Measurements from ENCODE around the gene CHD2. TPM values are rescaled to one million over a fixed set of nuclear protein-coding genes. Genes with fewer than 3 reads are reported as not detected.

CHD2 gene
- total and polyA plus RNA-seq, 4 donors, result 13.9 to 90.2 (median 49.4) TPM

- 84% methylated on average over 3 of the region's 3 CpGs for WGBS
- H3K27ac ChIP-seq (ENCODE audit: low read depth in 1 of 2, low read length in 2 of 2), result no peak overlapping the region
- peaks cover 0 to 4% (median under 1%) of the 10 kb centered on the region in 4 donors for H3K4me1 ChIP-seq (ENCODE audit: control insufficient read depth in 4 of 4, insufficient read depth in 4 of 4, low read length in 3 of 4)
- H3K9me3 ChIP-seq (ENCODE audit: control insufficient read depth in 4 of 4, low read length in 3 of 4), result no peaks in the 10 kb centered on the region
- no peak overlapping the region for H3K4me3 ChIP-seq (ENCODE audit: low read depth in 1 of 3, low read length in 3 of 3)
- TF ChIP-seq GABPA (IDR thresholded peaks at IDR 0.05 in 1 of 2, conservative IDR thresholded peaks at IDR 0.05 in 1 of 2), result no peak
- TF ChIP-seq FOXA2 (IDR thresholded peaks at IDR 0.05), result no peak
- peaks cover 8 to 70% (median 58%) of the 10 kb centered on the region in 4 donors for H3K36me3 ChIP-seq (ENCODE audit: control insufficient read depth in 4 of 4, insufficient read depth in 3 of 4, low read depth in 1 of 4, low read length in 3 of 4)
- DNase-seq (ENCODE audit: low spot score), result no peak
- H3K27me3 ChIP-seq (ENCODE audit: control insufficient read depth in 4 of 4, insufficient read depth in 4 of 4, low read length in 3 of 4), result no peaks in the 10 kb centered on the region
- H3K9ac ChIP-seq (ENCODE audit: low read depth in 1 of 2, low read length in 2 of 2), result no peak overlapping the region
Observed at GRCh38 chr15:92928225-92928750, 28.2 kb downstream of the CHD2 start.

GRCh38 chr15:92929002-92929401, 28.9 kb downstream of the CHD2 start:
- Histone ChIP-seq H3K27me3 (ENCODE audit: control insufficient read depth in 4 of 4, insufficient read depth in 4 of 4, low read length in 3 of 4) (no peaks in the 10 kb centered on the region), H3K27ac (ENCODE audit: low read depth in 1 of 2, low read length in 2 of 2) (no peak overlapping the region), H3K4me3 (ENCODE audit: low read depth in 1 of 3, low read length in 3 of 3) (no peak overlapping the region), H3K9ac (ENCODE audit: low read depth in 1 of 2, low read length in 2 of 2) (no peak overlapping the region), H3K9me3 (ENCODE audit: control insufficient read depth in 4 of 4, low read length in 3 of 4) (no peaks in the 10 kb centered on the region), H3K36me3 (ENCODE audit: control insufficient read depth in 4 of 4, insufficient read depth in 3 of 4, low read depth in 1 of 4, low read length in 3 of 4) (peaks cover 8 to 73% (median 61%) of the 10 kb centered on the region in 4 donors), H3K4me1 (ENCODE audit: control insufficient read depth in 4 of 4, insufficient read depth in 4 of 4, low read length in 3 of 4) (peaks cover 0 to 7% (median 2%) of the 10 kb centered on the region in 4 donors)
- TF ChIP-seq MAX (IDR thresholded peaks at IDR 0.05) (no peak), RXRA (IDR thresholded peaks at IDR 0.05) (no peak), FOXA2 (IDR thresholded peaks at IDR 0.05) (no peak), CTCF (IDR thresholded peaks at IDR 0.05; ENCODE audit: low read depth, low read length, missing input control) (no peak), NR2F2 (IDR thresholded peaks at IDR 0.05) (no peak), SP1 (IDR thresholded peaks at IDR 0.05) (no peak), ATF3 (IDR thresholded peaks at IDR 0.05) (no peak), JUND (IDR thresholded peaks at IDR 0.05) (no peak), RAD21 (IDR thresholded peaks at IDR 0.05) (no peak), TAF1 (conservative IDR thresholded peaks at IDR 0.05) (no peak), REST (IDR thresholded peaks at IDR 0.05) (no peak), ZBTB33 (IDR thresholded peaks at IDR 0.05) (no peak), FOXA1 (IDR thresholded peaks at IDR 0.05) (no peak)
- WGBS, result 88% methylated on average over 6 of the region's 6 CpGs
- no peak for DNase-seq (ENCODE audit: low spot score)
